Measurements from ENCODE around the gene DUOXA2.
"Not testable (repeated sequence)": the region's sequence is repeated elsewhere in the genome, so short reads cannot be mapped to it uniquely, and the experiment has no call there.

The DUOXA2 gene

DNA sequence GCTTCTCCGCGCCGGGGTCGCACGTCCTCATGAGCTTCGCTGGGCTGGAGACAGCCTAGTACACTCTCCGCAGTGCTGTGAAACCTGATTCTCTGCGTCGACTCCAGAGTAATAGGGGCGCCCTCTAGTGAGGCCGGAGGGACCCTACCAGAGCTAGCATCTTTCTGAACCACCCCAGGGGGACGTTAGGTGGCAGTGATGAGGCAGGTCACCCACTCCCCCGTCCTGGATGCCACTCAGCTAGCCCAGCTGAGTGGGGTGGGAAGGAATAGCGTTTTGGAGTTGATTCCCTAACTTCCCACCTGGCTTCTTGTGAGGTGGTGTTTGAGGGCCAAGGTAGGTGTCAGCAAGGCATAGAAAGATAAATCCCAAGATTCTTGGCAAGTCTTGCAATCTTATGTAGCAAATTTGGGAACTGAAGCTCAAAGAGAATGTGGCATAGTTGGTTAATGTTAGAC, 4.0 kb downstream of the DUOXA2 start:
- peak; percentile 89 to 94 (median 92) for DNase-seq

DNA sequence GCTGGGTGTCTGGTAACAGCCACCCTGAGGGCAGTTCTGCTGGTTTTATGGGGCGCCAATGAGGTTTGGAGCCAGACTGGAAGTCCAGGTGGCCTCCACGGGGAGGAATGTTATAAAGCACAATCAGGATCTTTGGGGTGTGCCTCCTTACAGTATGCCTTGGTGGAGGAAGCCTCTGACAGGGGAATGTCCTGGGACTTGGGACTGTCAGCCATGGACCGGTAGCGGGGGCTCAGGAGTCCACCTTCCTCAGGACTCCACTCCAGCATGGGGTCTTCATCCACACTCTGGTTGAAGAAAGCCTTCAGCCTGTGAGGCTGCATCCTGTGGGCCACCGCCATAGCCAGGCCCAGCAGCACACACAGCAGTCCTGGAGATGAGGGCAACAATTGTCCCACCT, 4.9 kb downstream of the DUOXA2 start:
- no peak for DNase-seq

DNA sequence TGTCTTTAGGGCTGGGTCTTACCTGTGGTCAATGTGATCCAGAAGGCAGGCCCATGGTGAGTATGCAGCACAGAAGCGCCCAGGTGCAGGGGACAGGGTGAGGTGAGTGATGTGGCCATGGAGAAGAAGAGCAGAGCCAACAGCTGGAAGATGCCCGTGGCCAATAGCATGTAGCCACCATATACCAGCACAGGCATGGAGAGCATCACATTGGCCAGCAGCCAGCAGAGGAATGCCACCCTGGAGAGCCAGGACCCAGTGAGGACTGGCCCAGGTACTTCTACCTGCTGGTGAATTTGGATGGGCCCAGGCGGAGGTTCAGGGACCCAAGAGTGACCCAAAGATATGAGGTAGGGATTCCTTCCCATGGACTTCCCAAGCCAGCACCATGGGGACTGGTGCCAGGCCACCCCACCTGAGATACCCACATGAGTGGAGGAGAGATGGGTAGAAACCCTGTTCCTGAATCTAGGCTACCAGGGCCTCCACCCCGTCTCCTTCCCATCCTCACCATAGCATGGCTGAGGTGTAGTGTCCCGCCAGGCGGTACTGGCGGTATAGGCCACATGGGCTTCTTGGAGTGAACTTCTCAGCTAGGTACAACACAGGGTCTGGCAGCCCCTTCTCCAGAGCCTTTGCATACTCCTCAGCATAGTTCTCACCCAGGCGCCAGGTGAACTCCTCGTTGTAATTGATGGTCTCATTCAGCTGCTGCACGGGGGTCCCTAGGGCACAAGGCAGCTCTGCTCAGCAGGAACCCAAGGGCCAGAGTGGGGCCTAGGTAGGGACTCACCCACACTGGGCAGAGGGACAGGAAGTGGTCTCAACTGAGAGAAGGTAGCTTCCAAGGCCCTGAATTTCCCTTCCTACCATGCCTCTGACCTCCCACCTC, 6.2 kb downstream of the DUOXA2 start:
- DNase-seq, result no peak

DNA sequence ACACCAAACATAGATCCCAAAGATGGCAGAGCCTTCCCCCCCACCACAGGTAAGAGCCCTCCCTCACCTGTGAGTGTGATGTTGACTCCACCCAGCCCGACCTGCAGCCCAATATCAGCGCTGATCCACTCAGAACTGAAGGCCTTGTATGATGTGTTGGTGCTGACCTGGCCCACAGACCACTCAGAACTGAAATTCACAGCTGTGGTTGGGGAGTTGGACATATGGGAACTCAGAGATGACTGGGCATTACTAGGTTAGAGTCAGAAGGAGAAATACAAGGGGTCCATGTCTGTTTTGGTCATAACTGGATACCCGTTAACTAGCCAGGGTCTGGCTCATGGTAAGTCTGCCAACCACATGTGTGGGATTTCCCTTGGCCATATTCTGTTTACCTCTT, 6.9 kb downstream of the DUOXA2 start:
- no peak for DNase-seq

DNA sequence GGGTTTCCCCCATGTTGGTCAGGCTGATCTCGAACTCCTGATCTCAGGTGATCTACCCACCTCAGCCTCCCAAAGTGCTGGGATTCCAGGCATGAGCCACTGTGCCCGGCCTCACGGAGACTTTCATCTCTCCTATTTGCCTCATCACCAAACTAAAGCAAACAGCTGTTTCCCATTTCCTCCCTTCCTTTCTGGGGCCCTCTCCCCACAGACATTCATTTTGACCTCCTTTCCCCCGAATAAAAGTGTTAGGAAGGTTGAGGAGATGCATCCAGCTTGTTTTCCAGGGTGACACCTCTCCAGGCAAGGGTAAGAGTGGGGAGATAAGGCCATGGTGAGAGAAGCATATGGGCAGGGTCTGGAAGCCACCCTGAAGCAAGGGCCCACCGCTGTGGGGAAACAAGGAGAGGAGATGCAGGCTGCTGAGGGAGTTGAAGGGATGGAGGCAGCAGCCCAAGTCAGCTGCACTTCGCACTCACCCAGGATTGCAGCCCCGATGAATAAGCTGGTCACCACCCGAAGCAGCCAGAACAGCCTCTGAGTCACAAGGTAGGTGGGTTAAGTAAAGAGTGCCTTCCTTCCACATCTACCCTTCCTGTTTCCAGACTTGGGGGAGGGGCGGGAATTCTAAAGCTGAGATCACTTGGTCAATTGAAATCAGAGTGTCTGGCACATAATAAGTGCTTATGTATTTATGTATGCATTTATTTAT, 7.7 kb downstream of the DUOXA2 start:
- peak; percentile 82 to 90 (median 88) for DNase-seq

DNA sequence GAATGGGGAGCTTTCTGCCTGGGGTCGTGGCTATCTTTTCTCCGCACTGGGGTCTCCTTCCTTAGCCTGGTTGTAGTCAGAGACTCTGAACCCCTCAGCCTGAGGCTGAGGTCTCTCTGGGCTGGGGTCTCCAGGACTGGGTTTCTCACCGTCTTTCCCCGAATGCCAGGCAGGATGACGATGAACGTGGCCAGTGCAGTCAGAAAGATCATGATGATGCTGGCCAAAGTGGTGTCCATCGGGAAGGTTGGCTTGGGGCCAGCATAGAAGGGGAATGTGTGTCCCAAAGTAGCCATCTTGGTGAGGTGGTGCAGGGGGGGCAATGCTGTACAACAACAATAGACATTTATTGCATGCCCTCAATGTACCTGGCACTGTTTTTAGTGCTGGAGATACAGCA, 8.6 kb downstream of the DUOXA2 start:
- DNase-seq, result no peak

DNA sequence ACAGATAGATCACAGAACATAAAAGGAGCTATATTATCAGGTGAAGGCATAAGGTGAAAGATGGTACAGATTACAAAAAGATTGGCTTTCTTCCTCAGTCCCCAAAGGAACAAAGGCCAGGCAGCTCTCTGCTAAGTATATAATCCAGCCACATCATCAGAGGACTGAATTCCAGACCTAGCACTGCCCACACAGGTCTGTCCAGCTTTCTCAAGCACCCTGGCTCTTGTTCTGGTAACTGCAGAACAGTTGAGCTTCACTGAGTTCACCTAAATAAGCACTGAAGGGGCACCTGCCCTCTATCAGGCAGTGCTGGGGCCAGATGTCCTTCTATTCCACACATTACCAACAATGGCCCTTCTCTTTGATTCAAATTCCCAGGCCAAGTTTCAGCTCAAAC, 9.3 kb downstream of the DUOXA2 start:
- no peak for DNase-seq

DNA sequence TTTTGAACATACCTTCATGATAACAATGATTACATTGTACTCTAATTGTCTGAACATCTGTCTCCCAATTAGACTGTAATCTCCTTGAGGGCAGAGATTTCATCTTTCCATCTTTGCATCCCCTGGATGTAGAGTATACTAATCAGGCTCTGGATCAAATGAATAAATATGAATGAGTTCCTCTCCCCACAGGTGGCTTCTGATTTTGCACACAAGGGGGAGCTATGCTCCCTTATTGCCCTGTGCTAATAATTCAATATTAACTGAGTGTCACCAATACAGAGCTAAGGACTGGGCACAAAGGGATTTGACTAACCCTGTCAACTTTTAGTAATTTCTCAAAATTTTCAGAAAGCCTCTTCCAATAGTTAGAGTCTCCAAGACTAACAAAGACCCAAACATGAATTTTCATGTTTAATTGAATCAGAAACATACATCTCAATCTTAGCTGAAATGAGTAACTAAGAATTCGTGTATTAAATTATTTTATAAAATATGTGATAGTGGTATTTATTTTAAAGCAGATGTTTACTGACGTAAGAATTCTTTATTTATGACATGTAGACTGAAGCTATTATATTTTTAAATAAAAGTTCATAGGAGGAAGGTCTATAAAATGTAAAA, 12.5 kb downstream of the DUOXA2 start:
- DNase-seq, result peak; percentile 56 to 68 (median 61)

DNA sequence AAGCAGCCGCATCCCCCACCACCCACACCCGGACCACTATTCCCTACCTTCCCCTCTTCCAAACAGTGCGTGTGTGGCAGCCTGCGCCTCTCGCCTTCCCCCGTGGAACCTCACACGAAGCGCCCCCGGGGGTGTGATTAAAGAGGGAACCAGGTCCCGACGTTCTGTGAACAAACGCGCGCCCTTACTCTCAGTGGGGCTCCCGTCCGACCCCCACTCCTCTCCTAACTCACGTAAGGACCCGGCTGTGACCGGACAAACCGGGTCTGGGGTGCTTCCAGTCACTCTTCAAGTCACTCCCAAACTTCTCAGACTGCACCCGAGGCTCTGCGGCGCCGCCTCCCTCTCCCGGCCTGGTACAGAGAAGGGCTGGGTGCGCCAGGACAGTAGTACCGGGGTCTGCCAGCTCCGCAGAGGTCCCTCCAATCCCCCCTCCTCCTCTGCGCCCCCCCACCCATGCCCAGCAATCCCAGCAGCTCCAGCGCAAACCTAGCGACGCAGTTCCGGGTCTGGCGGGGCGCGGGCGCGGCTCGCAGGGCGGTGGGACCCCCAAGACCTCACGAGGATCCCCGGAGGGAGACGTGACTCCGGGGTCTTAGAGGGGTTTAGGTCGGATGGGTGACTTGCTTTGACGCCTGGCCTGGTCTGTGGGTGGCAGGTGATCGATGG, 15.0 kb downstream of the DUOXA2 start:
- no peak for DNase-seq

DNA sequence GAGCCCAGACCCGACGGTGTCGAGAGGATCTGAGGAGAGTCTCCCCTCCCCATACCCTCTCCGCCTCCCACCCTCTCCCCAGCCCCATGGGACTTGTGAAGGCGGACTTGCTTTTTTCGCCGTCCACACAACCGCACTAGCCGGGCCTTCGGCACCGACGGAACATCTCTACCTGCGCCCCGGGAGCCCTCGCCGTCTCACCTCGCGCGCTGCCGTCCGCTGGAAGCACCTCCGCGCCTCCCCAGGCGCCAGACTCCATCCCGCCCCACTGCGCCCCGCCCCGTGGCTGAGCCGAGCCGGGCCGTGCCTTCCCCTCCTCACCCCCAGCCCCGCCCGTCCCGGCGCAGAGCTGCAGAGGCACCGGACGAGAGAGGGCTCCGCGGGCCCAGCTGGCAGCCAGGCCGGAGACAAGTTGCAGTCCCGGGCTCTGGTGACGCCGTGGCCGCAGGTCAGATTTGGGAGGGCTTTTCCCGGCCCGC, 15.6 kb downstream of the DUOXA2 start, which contains the start of the genes DUOX1 and DUOXA1:
Gene DUOX1, plus strand, starts transcription at position 344 of the 479 bp plus-strand sequence. CDS start 1,973 bp downstream, outside the sequence.
Gene DUOXA1, minus strand, starts transcription at position 229 of the 479 bp plus-strand sequence. CDS start 6,865 bp downstream, outside the sequence.
- DNase-seq, result no peak

DNA sequence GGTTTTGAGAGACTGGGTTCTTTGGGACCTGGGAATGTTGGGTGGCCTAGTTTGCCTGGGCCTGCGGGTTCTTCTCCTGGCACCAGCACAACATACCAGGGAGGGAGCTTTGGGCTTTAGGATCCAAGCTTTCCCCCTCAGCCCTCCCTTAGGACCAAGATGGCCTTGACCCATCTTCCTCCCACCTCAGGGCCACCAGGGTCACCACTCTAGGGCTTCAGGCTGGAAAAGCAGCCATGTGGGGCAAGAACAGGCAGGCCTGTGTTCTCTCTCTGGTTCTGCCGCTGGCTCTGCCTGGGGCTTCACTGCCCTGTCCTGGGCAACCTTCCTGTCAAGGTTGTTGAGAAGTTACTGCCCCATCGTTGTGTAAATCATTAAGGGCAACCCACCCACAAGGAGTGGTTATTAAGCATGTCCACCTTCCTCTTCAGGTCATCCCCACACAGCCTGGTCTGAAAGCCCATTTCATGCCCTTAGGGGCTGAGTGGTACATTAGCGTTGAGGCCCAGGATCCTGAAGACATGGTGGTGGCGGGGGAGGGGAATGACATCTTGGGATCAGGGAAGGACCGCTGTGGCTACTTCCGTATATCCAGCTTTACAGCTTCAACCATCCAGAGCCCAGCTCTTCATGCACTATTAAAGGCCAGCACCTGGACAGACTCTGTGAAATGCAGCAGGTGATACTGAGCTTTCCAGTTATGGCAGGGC, 16.3 kb downstream of the DUOXA2 start:
- no peak for DNase-seq

DNA sequence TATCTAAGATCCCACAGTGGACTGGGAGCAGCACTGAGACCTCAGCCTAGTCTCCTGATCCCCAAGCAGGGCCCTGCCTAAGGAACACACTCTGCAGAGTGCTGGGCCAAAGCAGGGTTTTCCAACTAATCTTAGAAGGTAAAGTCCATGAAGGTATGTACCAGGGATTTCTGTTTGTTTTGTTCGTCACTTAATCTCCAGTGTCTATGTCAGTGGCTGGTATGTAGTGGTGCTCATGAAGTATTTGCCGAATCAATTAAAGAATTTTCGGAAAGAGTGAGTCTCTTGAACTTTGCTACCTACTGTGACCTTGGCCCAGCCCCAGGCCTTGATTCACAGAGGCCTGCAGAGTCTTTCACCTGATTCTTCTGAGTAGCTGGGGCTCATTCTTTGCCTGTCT, 17.4 kb downstream of the DUOXA2 start:
- no peak for DNase-seq

DNA sequence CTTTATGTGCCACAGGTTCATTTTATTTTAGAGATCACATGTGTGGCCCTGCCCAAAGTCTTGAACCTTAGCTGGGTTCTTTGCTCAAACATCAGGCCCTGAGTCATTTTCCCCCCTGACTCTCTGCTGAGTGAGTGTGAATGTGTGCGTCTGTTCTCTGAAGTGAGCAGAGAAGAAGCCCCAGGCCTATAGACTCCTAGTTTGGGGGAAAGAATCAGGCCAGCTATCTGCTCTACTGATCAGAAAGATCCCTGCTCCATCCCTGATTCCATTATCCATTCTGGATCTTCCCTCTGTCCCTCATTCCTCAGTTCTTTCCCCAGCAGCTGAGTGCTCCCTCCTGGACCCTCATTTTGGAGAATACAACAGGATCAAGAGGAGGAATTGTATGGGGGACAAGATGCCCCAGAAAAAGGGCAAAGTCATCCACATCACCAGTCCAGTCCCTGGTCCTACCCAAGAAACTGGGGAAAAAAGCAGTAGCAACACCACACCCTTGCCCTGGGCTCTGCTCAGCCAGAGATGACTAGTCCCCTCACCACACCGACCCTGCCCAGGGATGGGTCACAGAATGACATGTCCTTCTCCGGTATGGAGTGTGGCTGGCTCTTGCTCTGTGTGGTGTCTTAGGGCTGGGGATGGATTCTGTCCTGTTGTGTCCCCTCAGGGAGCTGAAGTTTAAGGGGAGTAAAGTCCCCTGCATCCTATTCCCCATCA, 18.9 kb downstream of the DUOXA2 start:
- DNase-seq, result no peak

DNA sequence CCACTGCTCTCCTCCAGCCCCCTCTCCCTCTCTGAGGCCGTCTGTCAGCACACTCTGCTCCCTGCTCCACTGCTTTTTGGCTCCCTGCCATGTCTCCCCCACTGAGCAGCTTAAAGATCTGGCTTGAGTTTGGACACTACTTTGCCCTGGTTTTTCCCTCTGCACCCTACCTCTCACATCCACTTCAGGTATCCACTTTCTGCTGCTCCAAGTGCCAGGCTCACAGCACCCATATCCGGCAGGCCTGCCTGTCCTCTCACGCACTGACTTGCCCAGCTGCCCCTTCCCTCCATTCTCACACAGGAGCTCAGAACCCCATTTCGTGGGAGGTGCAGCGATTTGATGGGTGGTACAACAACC, 19.4 kb downstream of the DUOXA2 start:
- no peak for DNase-seq

DNA sequence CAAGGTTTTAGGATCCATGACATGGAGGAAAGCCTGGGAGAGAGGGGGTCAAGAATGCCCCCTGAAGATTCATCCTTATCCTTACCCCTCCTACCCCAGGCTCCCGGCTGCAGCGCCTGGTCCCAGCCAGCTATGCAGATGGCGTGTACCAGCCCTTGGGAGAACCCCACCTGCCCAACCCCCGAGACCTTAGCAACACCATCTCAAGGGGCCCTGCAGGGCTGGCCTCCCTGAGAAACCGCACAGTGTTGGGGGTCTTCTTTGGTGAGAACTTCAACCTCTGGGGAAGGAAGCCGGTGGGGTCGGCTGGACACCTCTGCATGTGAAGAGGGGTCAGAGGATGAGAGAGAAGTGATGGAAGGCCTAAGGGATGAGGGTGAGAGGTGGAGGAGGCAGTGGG, 19.9 kb downstream of the DUOXA2 start:
- no peak for DNase-seq

DNA sequence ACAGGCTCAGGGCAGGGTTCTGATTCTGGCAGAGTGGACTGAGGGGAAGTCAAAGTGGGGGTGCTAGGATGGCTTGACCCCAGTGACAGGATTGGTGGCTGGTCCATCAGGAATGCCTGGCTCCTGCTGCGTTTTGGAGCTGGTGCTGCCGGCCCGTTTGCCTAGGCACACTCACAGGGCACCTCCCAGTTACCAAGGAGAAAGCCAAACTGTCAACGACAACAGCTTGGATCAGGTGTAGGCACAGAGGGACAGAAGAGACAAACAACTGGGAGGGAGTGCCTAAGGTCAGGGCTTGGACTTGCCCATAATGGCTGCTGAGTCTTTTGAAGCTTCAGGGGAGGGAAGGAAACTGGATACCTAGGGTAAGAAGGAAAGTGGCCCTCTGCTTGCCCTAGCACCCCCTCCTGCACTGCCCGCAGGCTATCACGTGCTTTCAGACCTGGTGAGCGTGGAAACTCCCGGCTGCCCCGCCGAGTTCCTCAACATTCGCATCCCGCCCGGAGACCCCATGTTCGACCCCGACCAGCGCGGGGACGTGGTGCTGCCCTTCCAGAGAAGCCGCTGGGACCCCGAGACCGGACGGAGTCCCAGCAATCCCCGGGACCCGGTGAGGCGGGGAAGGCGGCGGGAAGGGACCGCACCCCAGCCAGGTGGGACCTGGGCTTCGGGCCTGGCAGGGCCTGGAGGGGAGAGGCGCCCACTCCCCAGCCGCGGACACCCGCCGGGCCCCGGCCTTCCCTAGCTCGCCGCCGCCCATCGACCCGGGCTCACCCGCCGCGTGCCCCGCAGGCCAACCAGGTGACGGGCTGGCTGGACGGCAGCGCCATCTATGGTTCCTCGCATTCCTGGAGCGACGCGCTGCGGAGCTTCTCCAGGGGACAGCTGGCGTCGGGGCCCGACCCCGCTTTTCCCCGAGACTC, 20.8 kb downstream of the DUOXA2 start:
- peak in 2 of 4 experiments; percentile 32 to 57 for DNase-seq

DNA sequence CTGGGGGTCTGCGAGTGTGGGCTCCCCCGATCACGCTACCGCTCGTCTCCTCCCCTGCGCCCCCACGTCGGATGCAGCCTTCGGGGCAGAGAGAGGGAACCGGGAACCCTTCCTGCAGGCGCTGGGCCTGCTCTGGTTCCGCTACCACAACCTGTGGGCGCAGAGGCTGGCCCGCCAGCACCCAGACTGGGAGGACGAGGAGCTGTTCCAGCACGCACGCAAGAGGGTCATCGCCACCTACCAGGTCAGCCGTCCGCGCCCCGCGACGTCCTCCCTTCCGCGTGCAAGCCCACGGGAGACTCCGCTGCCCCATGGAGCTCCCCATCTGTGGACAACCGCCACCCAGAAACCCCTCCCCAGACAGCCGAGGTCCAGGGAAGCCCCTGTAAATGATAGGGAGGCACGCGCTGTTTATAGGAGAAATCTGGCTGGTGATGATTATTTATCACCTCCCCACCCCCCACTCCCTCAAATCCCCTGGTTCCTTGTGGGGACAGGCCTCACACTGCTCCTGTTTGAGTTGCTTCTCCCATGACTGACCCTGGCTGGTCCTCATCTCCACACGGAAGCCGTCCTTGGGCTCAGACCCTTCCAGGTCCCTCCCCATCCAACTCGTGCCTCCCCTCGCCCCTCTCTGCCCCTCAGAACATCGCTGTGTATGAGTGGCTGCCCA, 21.7 kb downstream of the DUOXA2 start:
- DNase-seq, result not testable (repeated sequence)

DNA sequence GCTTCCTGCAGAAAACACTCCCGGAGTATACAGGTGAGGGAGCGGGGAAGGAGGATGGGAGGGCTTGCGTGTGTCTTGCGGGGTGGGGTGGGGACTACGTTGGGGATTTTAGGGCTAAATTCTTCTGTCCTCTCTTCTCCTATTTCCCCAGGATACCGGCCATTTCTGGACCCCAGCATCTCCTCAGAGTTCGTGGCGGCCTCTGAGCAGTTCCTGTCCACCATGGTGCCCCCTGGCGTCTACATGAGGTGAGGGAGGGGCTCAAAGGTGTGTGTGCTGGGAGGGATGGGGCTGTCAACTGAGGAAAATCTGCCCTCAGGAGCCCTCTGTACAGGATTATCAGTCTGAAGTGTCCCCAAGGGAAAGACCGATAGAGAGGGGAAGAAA, 22.2 kb downstream of the DUOXA2 start:
- DNase-seq, result no peak

DNA sequence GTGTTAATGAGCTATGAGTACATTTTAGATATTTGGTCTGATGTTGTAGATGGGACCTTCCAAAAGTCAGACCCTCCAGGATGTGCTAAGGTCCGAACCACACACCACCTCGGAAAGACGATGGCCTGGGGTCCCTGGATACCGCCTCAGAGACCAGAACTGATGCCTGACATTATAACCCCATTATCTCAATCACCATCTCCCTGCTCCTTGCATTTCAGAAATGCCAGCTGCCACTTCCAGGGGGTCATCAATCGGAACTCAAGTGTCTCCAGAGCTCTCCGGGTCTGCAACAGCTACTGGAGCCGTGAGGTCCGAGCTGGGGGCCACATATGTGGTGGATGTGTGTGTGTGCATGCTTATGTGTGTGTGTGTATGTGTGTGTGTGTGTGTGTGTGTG, 23.6 kb downstream of the DUOXA2 start:
- no peak for DNase-seq
